Activated CD4-positive, alpha-beta memory T cell treated with anti-CD3 and anti-CD28 coated beads for 36 hours (primary cell): ENCODE measurements around the gene BACH2. TPM values are rescaled to one million over a fixed set of nuclear protein-coding genes. Genes with fewer than 3 reads are reported as not detected.

Experiments used
- CTCF ChIA-PET: fragments of 350-600 bp; sonication (Branson Sonifier 250); formaldehyde crosslinking; loops from one replicate; lab custom pipeline; 2021; ENCODE audit warnings: antibody characterized with exemption, inconsistent platforms; lab: Charles Lee
- POLR2A ChIA-PET: fragments of 350-600 bp; sonication (Branson Sonifier 250); formaldehyde crosslinking; loops from one replicate; lab custom pipeline; 2021; ENCODE audit warnings: antibody characterized with exemption; lab: Charles Lee
- DNase-seq: peaks from one replicate; pipeline ENCODE4 v3.0.0-alpha.2; 2020
- H3K27ac Mint-ChIP-seq: one replicate; pipeline ENCODE4 v1.8.0; 2021; ENCODE audit warnings: mixed read lengths
- H3K27me3 Mint-ChIP-seq: one replicate; pipeline ENCODE4 v1.8.0; 2021; ENCODE audit warnings: mixed read lengths
- H3K36me3 Mint-ChIP-seq: one replicate; pipeline ENCODE4 v1.8.0; 2021; ENCODE audit warnings: mixed read lengths
- H3K4me1 Mint-ChIP-seq: one replicate; pipeline ENCODE4 v1.8.0; 2021; ENCODE audit warnings: low read depth, mixed read lengths
- H3K4me3 Mint-ChIP-seq: one replicate; pipeline ENCODE4 v1.8.0; 2021; ENCODE audit warnings: mild to moderate bottlenecking, mixed read lengths
- H3K9me3 Mint-ChIP-seq: one replicate; pipeline ENCODE4 v1.8.0; 2021; ENCODE audit warnings: mixed read lengths
- intact Hi-C: fragments of 100-400 bp; cut with micrococcal nuclease; formaldehyde crosslinking; loops from one replicate; pipeline ENCODE4 v1.15.1; 2023
- total RNA-seq, 2 experiments: library from RNA; stranded (reverse); gene quantifications; one replicate each; pipeline ENCODE4 v1.2.3, GENCODE V29; 2021

Gene BACH2
- total RNA-seq, 2 experiments from 2014 or later: 49.2 to 55.4 TPM

DNA sequence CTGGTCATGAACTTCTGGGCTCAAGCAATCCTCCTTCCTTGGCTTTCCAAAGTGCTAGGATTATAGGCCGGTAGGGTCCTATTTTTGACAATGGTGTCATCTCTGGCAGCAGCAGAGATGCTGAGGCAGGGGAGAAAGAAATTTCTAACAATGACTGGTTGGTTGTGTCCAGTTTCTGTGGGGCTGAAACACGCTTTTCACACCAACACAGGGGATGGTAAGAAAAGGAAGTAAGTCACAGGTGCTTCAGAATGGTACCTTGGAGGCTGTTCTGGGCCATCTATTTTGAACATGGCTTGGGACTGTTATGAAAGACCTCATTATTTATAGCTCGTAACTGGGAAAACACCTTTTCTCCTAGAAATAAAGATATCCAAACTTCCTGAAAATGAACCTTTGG is 329.7 kb downstream of the BACH2 start:
- ChIA-PET CTCF (interaction anchor here (0.6 kb wide), 2 partner anchors 534 to 541 kb away, joined by 3 read pairs; no protein-coding TSS in a partner anchor), POLR2A (interaction anchor here (0.9 to 1.9 kb wide), 2 partner anchors 12 to 15 kb away, joined by 3 to 5 read pairs; no protein-coding TSS in a partner anchor)
- no peaks in the 10 kb centered on the region for H3K27me3 Mint-ChIP-seq
- no peak overlapping the region for H3K4me3 Mint-ChIP-seq
- H3K4me1 Mint-ChIP-seq: peaks cover 53% of the 10 kb centered on the region
- H3K9me3 Mint-ChIP-seq: no peaks in the 10 kb centered on the region
- intact Hi-C loops: loop anchor here (1.0 kb wide), 1 partner anchor 12 kb away; no protein-coding TSS in a partner anchor
- peaks cover 27% of the 10 kb centered on the region for H3K36me3 Mint-ChIP-seq
- DNase-seq: no peak
- peak overlapping the region; percentile 68 for H3K27ac Mint-ChIP-seq

DNA sequence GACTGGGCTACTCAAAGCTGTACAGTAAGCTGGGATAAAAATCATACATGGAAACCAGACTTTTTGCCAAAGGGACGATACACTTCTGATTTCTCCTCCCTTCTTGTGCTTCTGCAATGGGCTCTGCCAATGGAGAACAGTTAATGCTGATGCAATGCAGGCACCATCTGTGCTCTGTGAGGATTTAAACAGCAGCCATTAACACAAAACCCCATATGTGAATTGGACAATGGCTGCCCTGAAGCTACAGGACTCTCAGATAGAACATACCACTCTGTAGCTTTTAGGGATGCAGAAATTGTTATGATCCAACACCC is 330.5 kb downstream of the BACH2 start:
- H3K4me1 Mint-ChIP-seq: peaks cover 61% of the 10 kb centered on the region
- intact Hi-C loops: no loop called here
- POLR2A ChIA-PET: interaction anchor here (1.1 to 1.9 kb wide), 3 partner anchors 11 to 35 kb away, joined by 3 to 5 read pairs (median 3); no protein-coding TSS in a partner anchor

DNA sequence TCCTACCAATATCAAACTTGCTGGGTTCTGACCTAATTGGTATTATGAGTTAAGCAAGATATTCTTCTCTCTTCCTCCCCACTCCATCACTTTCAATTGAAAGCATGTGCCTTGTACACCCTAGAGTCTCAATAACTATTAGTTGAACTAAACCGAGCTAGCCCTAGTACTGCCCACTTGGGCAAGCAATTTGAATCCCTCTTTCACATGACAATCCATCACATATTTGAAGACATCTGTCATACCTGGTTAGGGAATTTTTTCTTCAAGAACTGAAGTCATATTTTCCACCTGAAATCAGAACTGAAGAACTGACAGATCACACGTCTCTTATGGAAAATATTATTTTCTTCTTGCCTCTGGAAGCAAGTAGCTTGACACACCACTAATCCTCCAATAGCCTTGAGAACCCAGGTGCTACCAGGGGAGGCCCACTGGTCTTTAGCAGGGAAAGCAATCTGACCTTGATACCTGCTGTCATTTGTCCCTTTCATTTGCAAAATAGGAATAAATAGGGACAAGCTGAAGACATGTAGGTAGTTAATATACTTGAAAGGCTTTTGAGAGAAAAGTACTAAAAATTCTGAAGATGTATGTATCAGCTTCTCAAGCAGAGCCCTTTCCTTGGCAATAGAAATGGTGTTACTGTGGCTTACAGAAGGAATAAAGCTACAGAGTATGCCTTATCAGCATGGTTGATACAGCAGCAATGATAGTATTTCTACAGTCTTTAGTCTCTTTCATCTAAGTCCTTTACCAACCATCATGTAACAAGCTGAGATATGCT is 331.0 kb downstream of the BACH2 start:
- POLR2A ChIA-PET: interaction anchor here (1.1 to 1.9 kb wide), 3 partner anchors 11 to 36 kb away, joined by 3 to 5 read pairs (median 3); no protein-coding TSS in a partner anchor

More for the DNA sequence above, 330.5 kb downstream of the BACH2 start:
- DNase-seq: no peak
- peak overlapping the region; percentile 68 for H3K27ac Mint-ChIP-seq
- H3K27me3 Mint-ChIP-seq: no peaks in the 10 kb centered on the region
- no peaks in the 10 kb centered on the region for H3K9me3 Mint-ChIP-seq
- H3K4me3 Mint-ChIP-seq: no peak overlapping the region
- peaks cover 26% of the 10 kb centered on the region for H3K36me3 Mint-ChIP-seq
- CTCF ChIA-PET: interaction anchor here (0.8 to 1.3 kb wide), 3 partner anchors 13 to 513 kb away, joined by 3 to 4 read pairs (median 3); no protein-coding TSS in a partner anchor

DNA sequence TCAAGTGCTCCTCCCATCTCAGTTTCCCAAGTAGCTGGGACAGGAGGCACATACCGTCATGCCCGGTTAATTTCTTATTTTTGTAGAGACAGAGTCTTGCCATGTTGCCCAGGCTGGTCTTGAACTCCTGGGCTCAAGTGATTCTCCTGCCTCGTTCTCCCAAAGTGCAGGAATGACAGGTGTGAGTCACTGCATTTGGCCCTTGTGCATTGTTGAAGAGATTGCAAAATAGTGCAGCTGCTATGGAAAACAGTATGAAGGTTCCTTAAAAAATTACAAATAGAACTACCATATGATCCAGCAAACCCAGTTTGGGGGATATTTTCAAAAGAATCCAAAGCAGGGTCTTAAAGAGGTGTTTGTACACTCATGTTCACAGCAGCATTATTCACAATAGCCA is 333.3 kb downstream of the BACH2 start:
- ChIA-PET CTCF (no interaction called here), POLR2A (no interaction called here)
- DNase-seq: no peak
- H3K27ac Mint-ChIP-seq: no peak overlapping the region
- intact Hi-C loops: no loop called here
- H3K36me3 Mint-ChIP-seq: peaks cover 34% of the 10 kb centered on the region
- H3K9me3 Mint-ChIP-seq: no peaks in the 10 kb centered on the region
- no peak overlapping the region for H3K4me3 Mint-ChIP-seq
- H3K27me3 Mint-ChIP-seq: no peaks in the 10 kb centered on the region
- peaks cover 89% of the 10 kb centered on the region for H3K4me1 Mint-ChIP-seq

More for the DNA sequence above, 331.0 kb downstream of the BACH2 start:
- Mint-ChIP-seq H3K27ac (peak overlapping the region; percentile 68), H3K9me3 (no peaks in the 10 kb centered on the region), H3K36me3 (peaks cover 26% of the 10 kb centered on the region), H3K4me1 (peaks cover 66% of the 10 kb centered on the region), H3K4me3 (no peak overlapping the region), H3K27me3 (no peaks in the 10 kb centered on the region)
- CTCF ChIA-PET: interaction anchor here (0.8 to 1.3 kb wide), 3 partner anchors 13 to 513 kb away, joined by 3 to 4 read pairs (median 3); no protein-coding TSS in a partner anchor
- intact Hi-C loops: no loop called here
- no peak for DNase-seq

DNA sequence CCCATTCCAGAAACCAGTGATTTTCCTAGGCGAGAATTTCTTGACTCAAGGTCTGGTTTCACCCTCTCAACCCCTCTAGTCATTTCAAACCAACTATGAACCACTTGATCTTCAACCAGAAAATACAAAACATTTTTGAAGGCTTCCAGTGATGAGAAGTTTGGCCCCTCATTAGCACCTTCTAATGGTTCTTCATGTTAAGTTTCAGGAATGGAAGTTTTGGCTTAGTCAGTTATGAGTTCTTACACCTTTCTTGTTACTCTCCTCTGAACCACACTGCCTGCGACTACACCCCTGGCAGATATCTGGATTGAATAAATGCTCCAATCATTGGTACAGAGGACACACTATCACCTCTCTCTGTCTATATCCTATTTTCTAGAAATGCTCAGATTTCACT is 335.2 kb downstream of the BACH2 start:
- intact Hi-C loops: no loop called here
- H3K4me3 Mint-ChIP-seq: no peak overlapping the region
- H3K4me1 Mint-ChIP-seq: peaks cover 80% of the 10 kb centered on the region
- H3K27me3 Mint-ChIP-seq: no peaks in the 10 kb centered on the region
- H3K27ac Mint-ChIP-seq: peak overlapping the region; percentile 1
- H3K9me3 Mint-ChIP-seq: no peaks in the 10 kb centered on the region
- POLR2A ChIA-PET: interaction anchor here (0.8 to 1.6 kb wide), 2 partner anchors 87 to 88 kb away, joined by 3 read pairs; no protein-coding TSS in a partner anchor
- no peak for DNase-seq
- CTCF ChIA-PET: interaction anchor here (0.8 to 1.2 kb wide), 4 partner anchors 13 to 181 kb away, joined by 3 to 5 read pairs (median 3); no protein-coding TSS in a partner anchor
- peaks cover 30% of the 10 kb centered on the region for H3K36me3 Mint-ChIP-seq

DNA sequence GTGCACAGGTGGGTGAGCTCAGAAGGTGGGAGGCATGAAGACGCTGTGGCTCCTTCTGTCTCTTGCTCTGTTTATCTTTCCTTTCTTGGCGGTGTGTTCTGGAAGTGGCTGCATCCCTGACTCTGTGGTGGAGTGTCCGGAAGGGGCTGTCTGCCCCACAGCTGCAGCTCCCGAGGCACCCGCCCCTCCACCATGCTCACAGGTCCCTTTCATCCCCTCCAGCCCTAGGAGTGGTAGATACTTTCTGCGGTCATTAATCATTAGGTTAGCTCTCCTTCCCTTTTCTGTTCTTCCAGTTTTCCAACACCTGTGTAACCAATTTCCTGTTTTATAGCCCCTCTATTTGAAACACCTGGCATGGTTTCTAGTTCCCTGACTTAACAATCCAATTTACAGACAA is 336.8 kb downstream of the BACH2 start:
- H3K9me3 Mint-ChIP-seq: no peaks in the 10 kb centered on the region

DNA sequence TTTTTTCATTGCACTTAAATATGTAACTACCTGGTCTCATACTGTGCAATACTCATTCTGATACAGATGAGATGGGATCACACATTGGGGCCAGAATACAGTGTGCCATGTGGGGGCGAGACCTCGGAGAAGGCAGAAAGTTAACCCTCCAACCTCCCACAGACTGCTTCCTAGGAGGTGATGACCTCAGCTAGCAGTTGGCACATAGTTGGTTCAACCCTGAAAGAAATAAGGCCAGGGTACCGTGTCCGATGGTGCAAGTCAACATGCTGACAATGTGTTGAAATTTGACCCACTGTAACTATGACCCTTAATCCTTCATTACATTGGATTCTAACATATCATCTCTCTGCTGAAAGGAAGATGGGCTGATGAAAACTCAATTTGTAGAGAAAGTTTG is 340.5 kb downstream of the BACH2 start:
- DNase-seq: peak; percentile 70
- Mint-ChIP-seq H3K36me3 (peaks cover 32% of the 10 kb centered on the region), H3K9me3 (no peaks in the 10 kb centered on the region), H3K4me3 (no peak overlapping the region), H3K27me3 (no peaks in the 10 kb centered on the region), H3K4me1 (peaks cover 88% of the 10 kb centered on the region), H3K27ac (peak overlapping the region; percentile 25)
- intact Hi-C loops: no loop called here
- ChIA-PET CTCF (interaction anchor here (0.9 to 2.0 kb wide), 3 partner anchors 11 to 123 kb away, joined by 4 to 16 read pairs (median 4); no protein-coding TSS in a partner anchor), POLR2A (interaction anchor here (0.8 kb wide), 1 partner anchor 32 kb away, joined by 3 read pairs; no protein-coding TSS in a partner anchor)

More for the DNA sequence above, 336.8 kb downstream of the BACH2 start:
- Mint-ChIP-seq H3K4me1 (peaks cover 81% of the 10 kb centered on the region), H3K27me3 (no peaks in the 10 kb centered on the region), H3K4me3 (no peak overlapping the region), H3K27ac (peak overlapping the region; percentile 63), H3K36me3 (peaks cover 30% of the 10 kb centered on the region)
- no peak for DNase-seq
- ChIA-PET POLR2A (interaction anchor here (1.0 kb wide), 1 partner anchor 42 kb away, joined by 3 read pairs; no protein-coding TSS in a partner anchor), CTCF (interaction anchor here (1.2 kb wide), 1 partner anchor 19 kb away, joined by 4 read pairs; no protein-coding TSS in a partner anchor)
- intact Hi-C loops: no loop called here

DNA sequence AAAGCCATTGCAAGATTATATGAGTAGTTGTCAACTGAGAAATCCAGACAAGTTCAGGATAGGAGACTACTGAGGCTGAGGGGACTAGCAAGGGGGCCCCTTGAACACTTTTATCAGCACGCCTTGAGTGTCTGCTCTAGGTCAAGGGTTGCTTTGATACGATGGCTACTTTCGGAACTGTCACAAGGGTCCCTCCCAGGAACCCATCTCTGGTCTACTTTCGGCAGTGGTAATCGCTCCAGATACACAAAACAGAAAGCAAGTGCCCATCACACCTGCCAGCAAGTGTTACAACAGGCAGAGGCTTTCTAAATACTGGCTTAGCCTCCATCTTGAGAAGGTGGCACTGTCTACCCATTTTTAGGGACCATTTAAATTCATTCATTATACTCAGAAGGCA is 341.3 kb downstream of the BACH2 start:
- H3K27me3 Mint-ChIP-seq: no peaks in the 10 kb centered on the region
- peaks cover 82% of the 10 kb centered on the region for H3K4me1 Mint-ChIP-seq
- DNase-seq: no peak
- ChIA-PET POLR2A (interaction anchor here (0.6 to 1.2 kb wide), 8 partner anchors 11 to 447 kb away, joined by 3 to 9 read pairs (median 4); no protein-coding TSS in a partner anchor), CTCF (interaction anchor here (0.6 to 2.0 kb wide), 7 partner anchors 12 to 524 kb away, joined by 3 to 16 read pairs (median 3); no protein-coding TSS in a partner anchor)
- no peaks in the 10 kb centered on the region for H3K9me3 Mint-ChIP-seq
- intact Hi-C loops: loop anchor here (2.0 kb wide), 3 partner anchors 15 to 443 kb away; no protein-coding TSS in a partner anchor
- peaks cover 38% of the 10 kb centered on the region for H3K36me3 Mint-ChIP-seq
- H3K4me3 Mint-ChIP-seq: no peak overlapping the region
- peak overlapping the region; percentile 80 for H3K27ac Mint-ChIP-seq

DNA sequence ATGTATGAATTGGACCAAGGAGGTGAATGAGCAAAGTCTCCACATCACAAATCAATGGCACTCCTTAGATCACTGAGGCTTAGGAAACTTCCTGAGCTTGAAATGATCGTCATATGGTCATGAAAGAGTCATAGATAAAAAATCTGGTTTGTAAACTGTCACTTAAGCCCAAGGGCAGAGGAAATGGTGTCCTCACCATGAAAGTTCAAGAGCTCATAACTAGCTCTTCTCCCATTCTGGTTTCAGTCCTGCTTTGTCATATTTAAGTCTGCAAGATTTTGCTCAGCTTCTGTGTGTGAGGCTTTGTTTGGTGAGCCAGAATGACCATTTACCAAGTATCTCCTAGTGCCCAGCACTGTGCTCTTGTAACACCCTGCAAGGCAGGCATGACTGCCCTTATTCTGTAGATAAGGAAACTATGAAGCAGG is 341.9 kb downstream of the BACH2 start:
- Mint-ChIP-seq H3K36me3 (peaks cover 42% of the 10 kb centered on the region), H3K9me3 (no peaks in the 10 kb centered on the region), H3K27ac (peak overlapping the region; percentile 80), H3K4me3 (peak overlapping the region; percentile 12), H3K27me3 (no peaks in the 10 kb centered on the region), H3K4me1 (peaks cover 77% of the 10 kb centered on the region)
- POLR2A ChIA-PET: interaction anchor here (0.6 to 1.2 kb wide), 12 partner anchors 12 to 447 kb away, joined by 3 to 9 read pairs (median 4); no protein-coding TSS in a partner anchor
- intact Hi-C loops: loop anchor here (1.0 to 2.0 kb wide), 8 partner anchors 14 to 444 kb away; no protein-coding TSS in a partner anchor
- CTCF ChIA-PET: interaction anchor here (0.6 to 2.0 kb wide), 7 partner anchors 11 to 525 kb away, joined by 3 to 16 read pairs (median 3); no protein-coding TSS in a partner anchor
- peak; percentile 40 for DNase-seq

DNA sequence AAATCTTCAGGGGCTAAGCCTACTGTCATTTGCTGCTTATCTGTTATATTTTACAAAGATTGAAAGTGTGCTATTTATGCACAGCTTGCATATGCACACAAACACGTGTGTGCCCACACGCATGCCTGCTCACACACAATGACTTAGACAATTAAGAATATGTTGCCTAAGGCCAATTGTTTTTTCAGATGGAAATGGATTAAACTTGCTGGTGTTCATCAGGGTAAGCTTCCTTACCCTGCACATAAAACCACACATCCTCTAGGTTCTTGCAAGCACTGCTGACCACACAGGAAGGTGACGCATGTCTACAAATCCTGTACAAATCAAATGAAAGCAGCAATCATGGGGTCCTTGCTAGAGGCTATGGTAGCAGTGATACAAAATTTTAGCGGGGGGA is 344.0 kb downstream of the BACH2 start:
- H3K27me3 Mint-ChIP-seq: no peaks in the 10 kb centered on the region
- POLR2A ChIA-PET: interaction anchor here (0.7 to 1.2 kb wide), 5 partner anchors 15 to 266 kb away, joined by 3 read pairs; no protein-coding TSS in a partner anchor
- intact Hi-C loops: loop anchor here (1.0 to 2.0 kb wide), 5 partner anchors 48 to 634 kb away; partner anchors contain the start of gene MAP3K7
- CTCF ChIA-PET: interaction anchor here (0.9 to 3.6 kb wide), 6 partner anchors 8 to 441 kb away, joined by 3 to 26 read pairs (median 3); no protein-coding TSS in a partner anchor
- H3K36me3 Mint-ChIP-seq: peaks cover 45% of the 10 kb centered on the region
- peaks cover 68% of the 10 kb centered on the region for H3K4me1 Mint-ChIP-seq
- H3K4me3 Mint-ChIP-seq: peak overlapping the region; percentile 8
- H3K9me3 Mint-ChIP-seq: no peaks in the 10 kb centered on the region
- peak; percentile 72 for DNase-seq
- H3K27ac Mint-ChIP-seq: peak overlapping the region; percentile 69

DNA sequence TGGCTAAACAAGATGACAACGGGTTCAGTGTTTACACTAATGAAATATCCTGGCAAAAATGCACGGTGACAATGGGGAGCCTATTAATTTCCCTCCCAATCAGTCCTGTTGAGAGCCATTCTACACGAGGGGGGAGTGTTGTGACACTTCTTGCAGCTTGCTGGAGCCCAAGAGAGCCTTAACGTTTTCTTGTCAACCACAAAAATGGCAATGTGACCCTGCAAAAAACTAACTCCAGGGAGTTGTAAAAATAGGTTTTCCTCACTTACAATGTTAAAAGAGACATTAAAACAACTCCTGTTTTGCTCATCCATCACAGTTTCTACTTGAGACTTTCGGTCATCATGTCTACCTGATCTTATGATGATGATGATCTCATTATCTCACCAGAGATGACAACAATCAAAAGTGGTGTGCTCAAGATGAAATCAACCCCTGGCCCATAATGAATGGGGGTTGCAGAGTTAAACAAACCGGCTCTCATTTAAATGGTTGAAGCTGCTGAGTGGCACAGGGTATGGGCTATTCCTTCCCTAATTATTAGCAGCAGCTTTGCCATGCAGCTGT is 344.5 kb downstream of the BACH2 start:
- ChIA-PET CTCF (interaction anchor here (1.5 to 3.6 kb wide), 3 partner anchors 10 to 228 kb away, joined by 3 to 26 read pairs (median 3); no protein-coding TSS in a partner anchor), POLR2A (interaction anchor here (0.7 to 1.2 kb wide), 4 partner anchors 15 to 267 kb away, joined by 3 read pairs; no protein-coding TSS in a partner anchor)
- Mint-ChIP-seq H3K36me3 (peaks cover 47% of the 10 kb centered on the region), H3K4me1 (peaks cover 70% of the 10 kb centered on the region), H3K4me3 (no peak overlapping the region), H3K27ac (peak overlapping the region; percentile 69), H3K27me3 (no peaks in the 10 kb centered on the region), H3K9me3 (no peaks in the 10 kb centered on the region)
- intact Hi-C loops: loop anchor here (1.0 to 2.0 kb wide), 5 partner anchors 48 to 635 kb away; partner anchors contain the start of gene MAP3K7
- peak; percentile 40 for DNase-seq
